ENCODE measurements around the gene SMCP.
A peak's percentile ranks its signal among the peaks of the same experiment; 100 is the strongest.

- TF ChIP-seq CTCF (IDR thresholded peaks at IDR 0.05; ENCODE audit: insufficient read depth, low read depth, low read length) (peak; percentile 62), EZH2 (IDR thresholded peaks at IDR 0.05; ENCODE audit: insufficient read depth, low read length) (no peak)
These were observed 8.2 kb upstream of the SMCP start for GRCh38 chr1:152869808-152870419.

All from astrocyte (in vitro differentiated cells and primary cell).